ENCODE results near the gene NCAM1.
"Not testable (repeated sequence)": the region's sequence is repeated elsewhere in the genome, so short reads cannot be mapped to it uniquely, and the experiment has no call there.

NCAM1 gene

DNA sequence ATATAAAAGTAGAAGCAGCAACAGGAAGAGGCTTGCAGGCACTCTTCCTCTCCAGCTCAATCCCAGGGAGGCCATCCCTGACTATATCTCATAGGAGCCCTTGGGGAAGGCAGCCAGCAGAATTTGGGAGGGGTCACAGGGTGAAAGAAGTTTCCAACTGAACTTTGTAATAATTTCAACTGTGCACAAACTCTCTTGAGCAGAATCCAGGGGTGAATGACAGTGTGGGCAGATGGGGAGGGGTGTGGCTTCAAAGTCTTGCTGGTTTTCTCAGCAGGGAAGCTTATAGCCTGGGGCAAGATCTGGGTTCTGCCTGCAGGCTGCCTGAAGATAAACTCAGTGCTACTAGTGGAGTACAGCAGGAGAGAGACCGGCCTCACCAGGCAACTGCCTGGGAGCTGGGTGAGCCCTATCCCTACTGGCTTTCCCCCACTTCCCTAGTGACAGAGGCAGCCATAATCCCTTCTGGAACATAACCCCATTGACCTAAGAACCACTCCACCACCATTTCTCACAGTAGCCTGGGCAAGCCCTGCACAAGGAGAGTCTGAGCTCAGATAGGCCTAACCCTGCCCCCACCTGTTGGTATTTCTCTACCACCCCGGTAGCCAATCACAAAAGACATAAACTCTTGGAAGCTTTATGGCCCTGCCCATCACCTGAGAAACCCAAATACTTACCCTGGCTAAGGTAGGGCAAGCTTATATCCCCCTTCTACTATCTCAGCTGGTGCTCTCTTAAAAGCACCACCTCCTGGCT lies 335.4 kb downstream of the NCAM1 start:
- no peak for TF ChIP-seq CTCF (IDR thresholded peaks at IDR 0.05; ENCODE audit: control insufficient read depth, extremely low read depth, insufficient read depth)
- H3K4me3 ChIP-seq (ENCODE audit: low read depth, low read length), result no peak overlapping the region
- DNase-seq (ENCODE audit: low read depth), result no peak

DNA sequence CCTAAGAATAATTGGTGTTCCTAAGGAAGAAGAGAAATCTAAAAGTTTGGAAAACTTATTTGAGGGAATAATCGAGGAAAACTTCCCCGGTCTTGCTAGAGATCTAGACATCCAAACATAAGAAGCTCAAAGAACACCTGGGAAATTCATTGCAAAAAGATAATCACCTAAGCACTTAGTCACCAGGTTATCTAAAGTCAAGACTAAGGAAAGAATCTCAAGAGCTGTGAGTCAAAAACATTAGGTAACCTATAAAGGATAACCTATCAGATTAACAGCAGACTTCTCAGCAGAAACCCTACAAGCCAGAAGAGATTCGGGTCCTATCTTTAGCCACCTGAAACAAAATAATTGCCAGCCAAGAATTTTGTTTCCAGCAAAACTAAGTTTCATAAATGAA lies 337.3 kb downstream of the NCAM1 start:
- H3K4me3 ChIP-seq (ENCODE audit: low read depth, low read length); DNase-seq (ENCODE audit: low read depth): not testable (repeated sequence)

DNA sequence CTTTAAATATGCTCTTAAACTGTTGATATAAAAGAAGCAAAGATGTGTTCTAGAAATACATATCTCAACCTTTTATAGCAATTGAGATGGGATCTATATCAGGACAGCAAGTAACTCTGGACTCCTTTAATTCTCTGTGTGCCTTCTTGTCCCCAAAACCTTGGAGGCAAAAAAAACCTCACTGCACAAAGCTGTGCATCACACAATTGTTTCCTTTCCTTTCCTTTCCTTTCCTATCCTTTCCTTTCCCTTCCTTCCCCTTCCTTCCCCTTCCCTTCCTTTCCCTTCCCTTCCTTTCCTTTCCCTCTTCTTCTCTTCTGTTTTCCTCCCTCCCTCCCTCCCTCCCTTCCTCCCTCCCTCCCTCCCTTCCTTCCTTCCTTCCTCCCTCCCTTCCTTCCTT lies 343.7 kb downstream of the NCAM1 start:
- DNase-seq (ENCODE audit: low read depth), result no peak
- H3K4me3 ChIP-seq (ENCODE audit: low read depth, low read length), result no peak overlapping the region
- no peak for TF ChIP-seq CTCF (IDR thresholded peaks at IDR 0.05; ENCODE audit: control insufficient read depth, extremely low read depth, insufficient read depth)

DNA sequence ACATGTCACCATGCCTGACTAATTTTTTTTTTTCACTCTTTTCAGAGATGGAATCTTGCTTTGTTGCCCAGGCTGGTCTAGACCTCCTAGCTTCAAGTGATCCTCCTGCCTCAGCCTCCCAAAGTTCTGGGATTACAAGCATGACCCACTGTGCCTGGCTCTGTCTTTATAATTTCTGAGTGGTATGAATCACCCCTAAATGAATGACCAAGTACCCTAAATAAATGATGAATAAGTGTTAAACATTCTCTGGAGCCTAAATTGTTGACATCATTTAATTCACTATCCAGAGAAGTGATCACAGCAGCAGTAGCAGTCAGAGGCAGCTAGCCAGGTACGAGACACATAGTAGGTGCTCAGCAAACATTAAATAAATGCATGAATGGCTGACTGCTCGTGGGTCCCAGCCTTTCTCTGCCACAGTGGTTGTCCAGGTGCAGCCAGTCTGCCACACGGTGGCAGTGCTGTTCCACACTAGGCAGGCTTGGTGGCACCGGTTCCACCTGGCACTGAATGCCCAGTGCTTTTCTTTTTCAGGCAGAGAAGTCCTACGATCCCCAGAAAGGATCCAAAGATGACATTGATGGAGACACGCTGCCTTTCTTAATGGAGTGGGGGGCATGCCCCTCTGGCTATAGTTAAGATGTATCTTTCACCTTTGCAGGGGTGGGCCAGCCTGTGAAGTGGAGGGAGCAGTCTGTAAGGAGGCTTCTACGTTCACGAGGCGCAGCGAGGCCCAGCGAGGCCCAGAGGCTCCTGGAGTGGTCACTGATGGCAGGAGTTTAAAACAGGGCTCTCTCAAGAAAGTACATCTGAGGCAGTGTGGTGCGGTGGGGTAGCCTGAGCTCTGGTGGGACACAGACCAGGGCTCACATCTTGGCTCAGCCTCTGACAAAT lies 344.5 kb downstream of the NCAM1 start:
- DNase-seq (ENCODE audit: low read depth), result peak; percentile 33

DNA sequence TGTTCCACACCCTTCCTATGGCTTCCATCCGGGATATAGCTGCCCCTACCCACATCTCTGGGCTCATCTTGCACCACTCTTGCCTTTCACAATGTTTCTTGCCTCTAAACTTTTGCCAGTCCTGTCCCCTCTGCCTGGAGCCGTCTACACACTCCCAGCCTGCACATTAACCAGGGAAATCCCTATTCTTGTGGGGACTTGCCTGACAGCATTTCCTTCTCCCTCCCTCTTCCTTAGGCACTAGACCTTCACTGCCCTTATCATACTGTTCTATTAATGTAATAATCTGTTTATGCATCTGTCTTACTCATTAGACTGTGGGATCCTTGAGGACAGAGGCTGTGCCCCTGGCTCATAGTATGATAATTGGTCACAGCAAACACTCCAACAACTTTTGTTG lies 347.4 kb downstream of the NCAM1 start:
- no peak for TF ChIP-seq CTCF (IDR thresholded peaks at IDR 0.05; ENCODE audit: control insufficient read depth, extremely low read depth, insufficient read depth)
- no peak overlapping the region for H3K4me3 ChIP-seq (ENCODE audit: low read depth, low read length)
- no peak for DNase-seq (ENCODE audit: low read depth)

More for the DNA sequence above, 344.5 kb downstream of the NCAM1 start:
- no peak overlapping the region for H3K4me3 ChIP-seq (ENCODE audit: low read depth, low read length)
- peak; percentile 98 for TF ChIP-seq CTCF (IDR thresholded peaks at IDR 0.05; ENCODE audit: control insufficient read depth, extremely low read depth, insufficient read depth)

DNA sequence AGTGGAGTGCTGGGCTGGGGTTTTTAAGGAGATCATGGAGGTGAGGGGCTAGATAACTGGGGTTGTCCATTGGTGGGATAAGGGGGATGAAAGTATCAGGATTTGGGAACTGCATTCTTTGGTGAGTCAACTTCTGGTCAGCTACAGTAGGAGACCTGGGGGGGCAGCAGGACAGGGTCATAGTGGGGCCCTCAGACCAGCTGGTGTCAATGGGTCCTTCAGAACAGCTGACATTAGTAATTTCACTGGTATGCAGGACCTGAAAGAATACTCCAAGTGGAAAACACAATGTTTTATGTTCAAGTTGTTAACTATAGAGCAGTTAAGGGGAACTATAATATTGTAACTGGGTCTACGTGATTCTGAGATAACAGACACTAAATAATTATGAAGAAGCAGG lies 350.3 kb downstream of the NCAM1 start:
- TF ChIP-seq CTCF (IDR thresholded peaks at IDR 0.05; ENCODE audit: control insufficient read depth, extremely low read depth, insufficient read depth), result no peak
- no peak for DNase-seq (ENCODE audit: low read depth)
- no peak overlapping the region for H3K4me3 ChIP-seq (ENCODE audit: low read depth, low read length)

DNA sequence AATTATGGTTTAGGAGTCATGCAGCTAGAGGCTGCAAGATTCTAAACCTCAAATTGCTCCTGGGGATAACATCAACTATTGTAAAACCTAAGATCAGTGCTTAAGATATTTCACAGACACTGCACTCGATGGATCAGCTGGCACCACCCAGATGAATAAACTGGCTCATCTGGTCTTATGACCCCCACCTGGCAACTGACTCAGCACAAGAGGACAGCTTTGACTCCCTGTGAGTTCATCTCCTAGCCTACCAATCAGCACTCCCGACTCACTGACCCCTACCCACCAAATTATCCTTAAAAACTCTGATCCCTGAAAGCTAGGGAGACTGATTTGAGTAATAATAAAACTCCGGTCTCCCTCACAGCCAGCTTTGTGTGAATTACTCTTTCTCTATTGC lies 352.4 kb downstream of the NCAM1 start:
- DNase-seq (ENCODE audit: low read depth), result no peak
- TF ChIP-seq CTCF (IDR thresholded peaks at IDR 0.05; ENCODE audit: control insufficient read depth, extremely low read depth, insufficient read depth), result no peak
- peak overlapping the region; percentile 81 for H3K4me3 ChIP-seq (ENCODE audit: low read depth, low read length)
